GM06990 (cell line): Measurements from ENCODE around the gene H6PD.

Experiments
- DNase-seq: peaks from one replicate; pipeline ENCODE4 v3.0.0-alpha.2; 2011; ENCODE audit not compliant: insufficient read length; ENCODE audit errors: extremely low read depth
- H3K27me3 ChIP-seq: replicated peaks from 2 replicates; pipeline ENCODE4 v1.6.0; 2011; ENCODE audit warnings: low read length; ENCODE audit not compliant: control insufficient read depth, insufficient read depth
- H3K36me3 ChIP-seq: 2 replicates; pipeline ENCODE4 v1.5.1; 2011; ENCODE audit warnings: low read length; ENCODE audit not compliant: control insufficient read depth, insufficient read depth
- H3K4me3 ChIP-seq: replicated peaks from 2 replicates; pipeline ENCODE4 v1.5.1; 2011; ENCODE audit warnings: low read depth, mild to moderate bottlenecking, control low read depth, low read length
- TF ChIP-seq, protein P1 (sequence below): IDR thresholded peaks from 2 replicates; pipeline ENCODE4 v1.5.1; 2011; ENCODE audit warnings: low read length, control low read depth, mild to moderate bottlenecking, inconsistent platforms; ENCODE audit not compliant: insufficient read depth, poor library complexity, severe bottlenecking

H6PD gene

GRCh38 chr1:9202240-9202870 is 32.2 kb upstream of the H6PD start:
- DNase-seq, result no peak
- H3K27me3 ChIP-seq, result peaks cover 7% of the 10 kb centered on the region; the same call in 1 of the 2 replicates
- TF ChIP-seq, protein P1, sequence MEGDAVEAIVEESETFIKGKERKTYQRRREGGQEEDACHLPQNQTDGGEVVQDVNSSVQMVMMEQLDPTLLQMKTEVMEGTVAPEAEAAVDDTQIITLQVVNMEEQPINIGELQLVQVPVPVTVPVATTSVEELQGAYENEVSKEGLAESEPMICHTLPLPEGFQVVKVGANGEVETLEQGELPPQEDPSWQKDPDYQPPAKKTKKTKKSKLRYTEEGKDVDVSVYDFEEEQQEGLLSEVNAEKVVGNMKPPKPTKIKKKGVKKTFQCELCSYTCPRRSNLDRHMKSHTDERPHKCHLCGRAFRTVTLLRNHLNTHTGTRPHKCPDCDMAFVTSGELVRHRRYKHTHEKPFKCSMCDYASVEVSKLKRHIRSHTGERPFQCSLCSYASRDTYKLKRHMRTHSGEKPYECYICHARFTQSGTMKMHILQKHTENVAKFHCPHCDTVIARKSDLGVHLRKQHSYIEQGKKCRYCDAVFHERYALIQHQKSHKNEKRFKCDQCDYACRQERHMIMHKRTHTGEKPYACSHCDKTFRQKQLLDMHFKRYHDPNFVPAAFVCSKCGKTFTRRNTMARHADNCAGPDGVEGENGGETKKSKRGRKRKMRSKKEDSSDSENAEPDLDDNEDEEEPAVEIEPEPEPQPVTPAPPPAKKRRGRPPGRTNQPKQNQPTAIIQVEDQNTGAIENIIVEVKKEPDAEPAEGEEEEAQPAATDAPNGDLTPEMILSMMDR, result no peak

DNA sequence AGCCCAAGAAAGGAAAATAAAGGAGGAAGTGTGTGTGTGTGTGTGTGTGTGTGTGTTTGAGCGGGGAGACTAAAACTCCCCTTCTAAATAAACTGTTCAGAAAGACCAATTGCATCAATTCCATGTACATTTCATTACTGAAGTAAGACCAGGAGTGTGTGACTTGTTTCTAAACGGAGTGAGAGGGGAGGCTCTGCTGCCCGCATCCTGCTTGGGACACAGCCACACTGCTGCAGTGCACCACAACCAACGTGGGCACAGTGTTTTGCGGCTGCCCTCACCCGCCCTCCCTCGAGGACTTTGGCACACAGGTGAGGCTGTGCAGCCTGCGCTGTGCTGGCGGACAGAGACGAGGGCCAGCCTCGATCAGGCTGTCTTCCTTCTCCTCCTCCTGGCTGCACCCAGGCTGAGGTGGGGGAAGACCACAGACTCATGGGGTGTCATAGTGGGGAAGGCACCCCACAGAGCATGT is 31.0 kb upstream of the H6PD start:
- TF ChIP-seq, protein P1, result no peak
- peaks cover 4% of the 10 kb centered on the region; the same call in 1 of the 2 replicates for H3K27me3 ChIP-seq
- H3K36me3 ChIP-seq, result no peaks in the 10 kb centered on the region
- no peak for DNase-seq
- H3K4me3 ChIP-seq, result no peak overlapping the region

More at GRCh38 chr1:9202240-9202870, 32.2 kb upstream of the H6PD start:
- Histone ChIP-seq H3K4me3 (no peak overlapping the region), H3K36me3 (no peaks in the 10 kb centered on the region)

DNA sequence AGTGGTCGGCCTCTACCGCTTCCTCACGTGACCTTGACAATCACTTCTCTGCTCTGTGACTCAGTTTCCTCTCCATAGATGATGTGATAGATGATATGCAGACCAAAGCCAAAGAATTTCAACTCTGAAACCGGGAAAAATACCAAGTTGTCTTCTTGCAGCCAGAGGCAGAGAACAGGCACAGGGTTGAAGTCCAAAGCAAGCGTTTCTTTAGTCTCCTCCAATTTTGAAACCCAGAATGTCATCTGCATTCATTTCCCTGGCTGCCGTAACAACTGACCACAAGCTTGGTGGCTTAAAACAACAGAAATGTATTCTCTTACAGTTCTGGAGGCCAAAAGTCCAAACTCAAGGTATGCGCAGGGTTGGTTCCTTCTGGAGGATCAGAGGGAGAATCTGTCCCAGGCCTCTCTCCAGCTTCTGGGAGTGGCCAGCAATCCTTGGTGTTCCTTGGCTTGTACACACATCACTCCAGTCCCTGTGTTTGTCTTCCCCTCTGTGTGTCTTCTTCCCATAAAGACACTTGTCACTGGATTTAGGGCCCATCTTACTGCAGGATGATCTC is 30.3 kb upstream of the H6PD start:
- no peak for DNase-seq
- no peaks in the 10 kb centered on the region for H3K36me3 ChIP-seq
- H3K27me3 ChIP-seq, result peaks cover 4% of the 10 kb centered on the region; the same call in 1 of the 2 replicates
- TF ChIP-seq, protein P1, result no peak
- no peak overlapping the region for H3K4me3 ChIP-seq

- DNase-seq, result no peak
- H3K36me3 ChIP-seq, result no peaks in the 10 kb centered on the region
- H3K4me3 ChIP-seq, result no peak overlapping the region
- TF ChIP-seq, protein P1, result no peak
- H3K27me3 ChIP-seq, result peaks cover 4% of the 10 kb centered on the region; the same call in 1 of the 2 replicates
Measured at GRCh38 chr1:9207086-9207485, 27.5 kb upstream of the H6PD start.

DNA sequence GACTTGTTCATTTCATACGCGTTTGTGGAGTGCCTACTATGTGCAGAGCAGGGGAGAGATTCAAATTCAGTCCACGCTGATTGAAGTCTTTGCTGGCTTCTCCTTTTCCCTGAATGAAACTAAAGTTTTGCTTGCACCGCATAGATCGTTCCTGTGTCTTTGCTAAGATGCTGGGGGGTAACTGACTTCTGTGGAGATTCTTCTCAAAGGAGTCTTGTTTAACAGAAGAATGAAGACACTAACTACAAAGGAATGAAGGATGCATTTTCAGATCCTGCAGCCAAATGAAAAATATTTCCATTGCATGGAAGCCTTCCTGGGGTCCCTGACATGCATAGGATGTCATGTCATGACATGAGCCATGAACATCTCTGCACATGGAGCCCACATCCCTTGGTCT is 26.9 kb upstream of the H6PD start:
- TF ChIP-seq, protein P1, result no peak
- Histone ChIP-seq H3K4me3 (no peak overlapping the region), H3K36me3 (no peaks in the 10 kb centered on the region), H3K27me3 (peaks cover 1% of the 10 kb centered on the region; the same call in 1 of the 2 replicates)
- no peak for DNase-seq
